Body of pancreas (tissue), 4 donors: ENCODE results near the gene SYNJ2.

ENCODE experiments used
- CTCF ChIP-seq, 7 experiments: fragments of 450-650 bp in 4 of 7; fragments of 200-600 bp in 3 of 7; sonication (generic) in 3 of 7; IDR thresholded peaks; one replicate each; pipeline ENCODE4 v1.5.1; 2016 to 2019; ENCODE audit warnings: antibody characterized with exemption in 7 of 7
- POLR2A ChIP-seq, 3 donors: fragments of 450-650 bp; IDR thresholded peaks; one replicate each; pipeline ENCODE4 v1.6.1; 2016; ENCODE audit warnings: antibody characterized with exemption in 3 of 3, mild to moderate bottlenecking in 2 of 3

DNA sequence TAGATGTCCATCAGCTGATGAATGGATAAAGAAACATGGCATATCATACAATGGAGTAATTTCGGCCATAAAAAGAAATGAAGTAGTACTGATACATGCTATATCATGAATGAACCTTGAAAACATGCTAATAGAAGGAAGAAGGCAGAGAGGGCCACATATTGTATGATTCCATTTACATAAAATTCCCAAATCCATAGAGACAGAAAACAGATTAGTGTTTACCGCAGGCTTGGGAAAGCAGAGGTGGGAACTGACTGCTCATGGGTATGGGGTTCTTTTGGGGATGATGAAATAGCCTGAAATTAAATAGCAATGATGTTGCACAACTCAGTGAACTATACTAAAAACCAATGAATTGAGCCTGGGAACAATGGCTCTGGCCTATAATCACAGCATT, 128.1 kb downstream of the SYNJ2 start:
- TF ChIP-seq CTCF (IDR thresholded peaks at IDR 0.05) = no peak
- TF ChIP-seq POLR2A (IDR thresholded peaks at IDR 0.05) = no peak
